HPDE6-E6E7 (cell line): ENCODE results near the gene SH2D5.
"Not testable (repeated sequence)": the region's sequence is repeated elsewhere in the genome, so short reads cannot be mapped to it uniquely, and the experiment has no call there.

Source experiments
- DNase-seq: peaks from one replicate; pipeline ENCODE4 v3.0.0; 2011; ENCODE audit warnings: missing footprints; ENCODE audit errors: extremely low spot score

The SH2D5 gene

GRCh38 chr1:20695515-20695914, 37.0 kb downstream of the SH2D5 start:
- no peak for DNase-seq

- no peak for DNase-seq
Observed at GRCh38 chr1:20693623-20694022, 38.9 kb downstream of the SH2D5 start.

- no peak for DNase-seq
Observed at GRCh38 chr1:20691872-20692271, 40.6 kb downstream of the SH2D5 start.

GRCh38 chr1:20689645-20690056, 42.9 kb downstream of the SH2D5 start:
- DNase-seq: no peak

- no peak for DNase-seq
Observed at GRCh38 chr1:20686883-20687725, 45.4 kb downstream of the SH2D5 start.

GRCh38 chr1:20685741-20686140, 46.8 kb downstream of the SH2D5 start:
- DNase-seq: no peak

- no peak for DNase-seq
Observed at GRCh38 chr1:20685099-20685662, 47.3 kb downstream of the SH2D5 start.

GRCh38 chr1:20684651-20685050, 47.9 kb downstream of the SH2D5 start:
- DNase-seq: no peak

GRCh38 chr1:20684050-20684620, 48.4 kb downstream of the SH2D5 start:
- no peak for DNase-seq

GRCh38 chr1:20683614-20684013, 48.9 kb downstream of the SH2D5 start:
- no peak for DNase-seq

GRCh38 chr1:20682571-20683236, 49.8 kb downstream of the SH2D5 start:
- no peak for DNase-seq

- no peak for DNase-seq
Observed at GRCh38 chr1:20681999-20682398, 50.5 kb downstream of the SH2D5 start.

- DNase-seq: no peak
Observed at GRCh38 chr1:20680269-20680668, 52.2 kb downstream of the SH2D5 start.

- DNase-seq: no peak
Observed at GRCh38 chr1:20678599-20678998, 53.9 kb downstream of the SH2D5 start.

- not testable (repeated sequence) for DNase-seq
Observed at GRCh38 chr1:20673626-20674025, 58.9 kb downstream of the SH2D5 start.

GRCh38 chr1:20672265-20672632, 60.3 kb downstream of the SH2D5 start:
- no peak for DNase-seq

- DNase-seq: no peak
Observed at GRCh38 chr1:20670936-20671335, 61.6 kb downstream of the SH2D5 start.
